HK-2 (cell line): ENCODE measurements around the gene UBA7.
"Not testable (repeated sequence)": the region's sequence is repeated elsewhere in the genome, so short reads cannot be mapped to it uniquely, and the experiment has no call there.

Source experiments
- DNase-seq: peaks from one replicate; pipeline ENCODE4 v3.0.0-alpha.2; 2018; ENCODE audit not compliant: unreplicated experiment

UBA7 gene

GRCh38 chr3:49813497-49814174 is at the start of gene UBA7:
Gene UBA7 (minus strand): TSS chr3:49813953. CDS start chr3:49813787, 166 bp downstream.
- DNase-seq, result peak; percentile 34

DNA sequence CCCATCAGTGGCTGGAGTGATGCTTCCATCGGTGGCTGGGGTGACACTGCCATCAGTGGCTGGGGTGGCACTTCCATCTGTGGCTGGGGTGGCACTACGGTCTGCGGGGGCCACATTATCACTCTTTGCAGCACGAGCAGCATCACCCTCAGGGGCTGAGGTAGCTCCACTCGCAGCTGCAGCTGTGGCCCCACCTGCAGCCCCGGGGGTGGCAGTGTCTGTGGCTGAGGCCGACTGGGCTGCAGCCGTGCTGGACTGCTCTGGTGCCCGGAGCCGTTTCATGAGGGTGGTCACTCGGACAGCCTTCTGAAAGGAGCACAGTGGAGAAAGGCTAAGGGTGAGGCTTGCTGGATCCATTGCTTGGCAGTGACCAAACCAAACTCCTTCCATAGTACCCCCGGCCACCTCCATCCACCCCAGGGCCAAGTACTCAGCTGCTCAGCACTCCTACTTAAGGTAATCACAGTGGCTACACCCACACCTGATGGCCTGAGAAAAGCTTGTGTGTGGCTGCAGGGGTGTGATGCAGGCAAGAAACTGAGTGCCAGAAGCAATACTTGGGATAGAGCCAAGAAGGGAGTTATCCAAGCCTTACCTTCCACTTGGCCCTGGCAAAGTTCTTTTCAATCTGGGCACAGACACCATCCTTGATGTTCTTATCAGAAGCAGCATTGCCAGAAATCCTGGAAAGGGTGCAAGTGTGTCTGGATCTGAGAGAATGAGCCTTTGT is 46.0 kb upstream of the UBA7 start:
- no peak for DNase-seq

DNA sequence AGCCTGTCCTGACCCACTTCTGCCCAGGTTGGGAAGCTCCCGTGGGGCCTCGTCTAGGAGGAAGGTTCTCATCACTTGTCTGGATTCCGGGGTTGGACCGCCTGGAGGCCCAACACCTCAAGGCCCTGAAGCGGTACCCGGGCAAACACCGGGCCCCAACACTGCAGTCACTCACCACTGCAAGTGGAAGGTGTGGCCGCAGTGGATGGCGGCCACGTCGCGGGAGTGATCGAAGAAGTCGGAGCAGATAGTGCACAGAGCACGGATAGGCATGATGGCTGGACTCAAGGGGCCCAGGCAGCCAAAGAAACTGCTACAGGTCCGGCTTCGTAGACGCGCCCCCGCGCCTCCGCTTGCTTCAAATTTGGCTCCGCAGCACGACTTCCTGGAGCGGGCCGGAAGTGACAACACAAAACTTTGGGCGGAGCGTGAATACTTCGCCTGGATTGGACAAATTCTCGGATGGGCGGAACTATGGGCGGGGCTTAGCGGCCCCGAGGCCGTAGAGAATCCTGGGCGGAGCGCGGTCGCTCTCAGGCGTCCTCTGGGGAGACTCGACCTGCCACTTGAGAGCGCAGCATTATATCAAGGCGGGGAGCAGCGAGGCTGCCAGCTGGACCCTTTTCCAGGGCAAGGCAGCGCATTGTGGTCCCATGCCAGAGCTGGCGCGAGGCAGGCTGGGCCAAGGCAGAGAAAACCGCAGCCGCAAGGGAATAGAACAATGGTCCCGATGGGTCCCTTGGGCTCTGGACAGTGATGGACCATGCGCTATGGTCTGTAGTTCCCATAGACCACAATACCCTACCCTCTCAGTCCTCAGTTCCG is 42.6 kb upstream of the UBA7 start, which contains the start of gene TRAIP:
Gene TRAIP (minus strand): TSS at position 384 of the 825 bp plus-strand sequence. CDS start 111 bp downstream, at position 273.
- peak; percentile 87 for DNase-seq

DNA sequence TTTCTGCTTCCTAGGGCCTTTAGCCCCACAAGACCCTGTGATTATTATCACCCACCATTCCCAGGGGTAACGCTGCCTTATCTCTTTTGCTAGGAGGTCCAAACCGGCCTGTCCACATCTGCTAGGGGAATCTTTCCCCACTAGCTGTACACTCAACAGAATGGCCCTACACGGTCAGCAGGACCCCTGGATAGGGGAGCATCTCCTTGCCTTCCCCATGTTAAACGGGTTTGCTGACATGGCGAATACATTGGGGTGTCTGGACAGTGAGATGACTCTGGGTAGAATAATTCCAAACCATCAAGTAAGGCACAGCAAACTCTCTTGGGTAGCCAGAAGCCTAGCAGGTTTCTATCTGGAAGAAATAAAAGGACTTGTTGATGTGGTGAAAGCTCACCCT is 41.9 kb upstream of the UBA7 start:
- no peak for DNase-seq

DNA sequence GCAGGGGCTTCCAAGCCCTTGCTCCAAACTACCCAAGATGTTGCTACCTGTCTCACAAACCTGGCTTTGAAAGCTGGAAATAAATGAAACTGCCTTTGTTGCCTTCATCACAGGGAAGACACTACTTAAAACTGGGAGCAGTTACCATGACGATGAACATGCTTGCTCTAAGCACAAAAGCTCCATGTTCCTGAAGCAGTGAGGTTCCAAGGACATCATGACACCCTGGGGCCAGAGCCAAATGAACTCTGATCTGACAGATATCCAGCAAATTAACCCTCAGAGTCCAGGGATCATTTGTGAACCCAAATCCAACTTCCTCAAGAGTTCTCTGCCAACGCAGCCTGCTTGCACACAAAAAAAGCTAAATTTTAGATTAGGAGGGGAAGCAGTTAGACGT is 31.9 kb upstream of the UBA7 start:
- DNase-seq, result no peak

GRCh38 chr3:49844464-49845183 is 30.9 kb upstream of the UBA7 start:
- DNase-seq, result no peak

DNA sequence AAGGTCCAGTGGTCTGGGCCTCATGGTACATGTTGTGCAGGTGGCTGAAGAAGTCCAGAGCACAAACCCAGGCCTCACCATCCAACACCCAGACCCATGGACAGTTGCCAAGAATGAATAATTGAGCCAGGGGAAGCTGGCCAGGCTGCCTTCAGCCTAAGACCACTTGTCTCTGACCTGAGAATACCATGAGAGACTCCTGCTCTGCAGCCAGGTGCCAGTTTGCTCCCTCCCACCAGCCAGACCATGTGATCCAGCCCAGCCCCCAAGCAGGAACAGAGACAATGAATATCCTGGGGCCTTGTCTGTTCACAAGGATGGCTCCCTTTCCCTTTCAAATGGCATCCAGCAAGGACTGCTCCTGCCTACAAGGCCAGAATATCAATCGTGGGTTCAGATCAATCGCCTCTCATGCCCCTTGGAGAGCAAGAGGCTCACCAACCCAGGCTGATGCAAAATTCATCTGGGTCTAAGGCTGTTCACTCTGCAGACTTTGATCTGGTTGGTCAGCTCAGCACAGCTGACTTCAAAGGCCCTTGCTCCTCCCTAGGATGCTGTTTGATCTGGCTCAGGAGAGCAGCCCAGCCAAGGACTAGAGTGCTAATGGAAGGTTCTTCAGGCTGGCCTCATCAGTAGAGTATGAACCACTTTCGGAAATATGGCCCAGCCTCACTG is 29.2 kb upstream of the UBA7 start:
- no peak for DNase-seq

DNA sequence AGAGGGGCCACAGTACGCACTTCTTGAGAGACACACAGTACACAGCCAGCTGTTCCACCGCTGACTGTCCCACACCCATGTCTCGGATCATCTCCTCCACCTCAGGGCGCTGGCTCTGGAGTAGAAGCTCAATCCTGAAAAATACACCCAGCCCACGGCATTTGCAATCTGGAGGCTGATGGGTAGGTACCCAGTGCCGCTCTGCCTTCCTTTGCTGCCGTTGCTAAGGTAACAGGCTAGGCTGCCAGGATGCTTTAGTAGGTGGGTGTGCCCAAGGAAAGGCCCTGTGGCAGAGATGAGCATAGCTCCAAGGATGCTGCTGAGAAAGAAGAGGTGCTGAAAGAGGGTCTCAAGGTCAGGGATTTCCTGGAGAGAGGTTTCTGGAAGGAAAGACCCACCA is 28.1 kb upstream of the UBA7 start:
- no peak for DNase-seq

GRCh38 chr3:49841126-49841696 is 27.5 kb upstream of the UBA7 start:
- DNase-seq, result peak; percentile 8

- DNase-seq, result no peak
Observed at GRCh38 chr3:49840388-49840787, 26.6 kb upstream of the UBA7 start.

- DNase-seq, result peak; percentile 49
Observed at GRCh38 chr3:49839193-49839809, 25.5 kb upstream of the UBA7 start.

DNA sequence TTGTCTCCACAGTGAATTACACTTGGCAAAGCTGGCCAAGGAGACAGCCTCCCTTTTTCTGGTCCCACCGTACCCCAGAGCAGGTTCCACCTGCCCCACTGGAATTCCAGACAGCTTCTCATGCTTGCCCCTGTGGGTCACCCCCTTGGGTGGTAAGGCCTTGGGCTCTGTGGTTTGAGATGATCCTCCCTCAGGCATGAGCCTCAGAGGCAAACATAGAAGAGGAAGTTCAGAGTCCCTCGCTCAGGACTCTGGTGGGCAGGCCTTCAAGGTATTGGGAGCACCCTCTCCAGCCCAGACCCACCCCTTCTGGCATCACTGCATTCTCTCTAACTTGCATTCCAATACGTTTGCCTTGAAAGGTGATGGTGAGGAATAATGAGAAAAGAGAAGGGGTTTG is 17.6 kb upstream of the UBA7 start:
- DNase-seq, result no peak

GRCh38 chr3:49826016-49826415 is 12.3 kb upstream of the UBA7 start:
- DNase-seq, result no peak

GRCh38 chr3:49823131-49823530 is 9.4 kb upstream of the UBA7 start:
- not testable (repeated sequence) for DNase-seq

DNA sequence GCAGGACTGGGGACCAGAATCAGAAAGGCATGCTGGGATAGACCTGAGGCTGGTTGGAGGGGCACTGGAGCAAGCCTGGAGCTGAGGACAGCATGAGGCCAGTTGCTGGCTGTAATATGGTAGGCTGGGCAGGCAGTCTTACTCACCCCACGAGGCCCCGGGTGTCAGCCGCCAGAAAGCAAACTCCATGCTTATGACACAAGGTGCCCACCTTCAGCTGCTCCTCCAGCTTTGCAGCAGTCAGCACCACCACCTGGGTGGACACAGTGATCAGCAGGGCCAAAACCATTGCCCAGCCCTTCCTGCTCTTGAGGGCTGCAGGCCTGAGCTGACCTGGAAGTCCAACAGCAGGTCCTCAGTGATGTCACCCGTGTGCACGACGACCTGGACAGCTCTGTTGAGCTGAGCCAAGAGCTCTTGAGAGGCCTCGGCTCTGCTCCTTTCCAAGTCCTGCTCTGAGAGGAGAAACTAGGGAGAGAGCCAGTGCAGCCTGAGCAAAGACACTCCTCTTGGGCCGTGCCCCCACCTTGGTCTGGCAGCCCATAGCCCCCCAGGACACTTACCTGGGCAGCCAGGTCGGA is 747 bp downstream of the UBA7 start:
- no peak for DNase-seq

GRCh38 chr3:49807431-49808114 is 6.2 kb downstream of the UBA7 start:
- no peak for DNase-seq

- no peak for DNase-seq
Observed at GRCh38 chr3:49806850-49807249, 6.9 kb downstream of the UBA7 start.

DNA sequence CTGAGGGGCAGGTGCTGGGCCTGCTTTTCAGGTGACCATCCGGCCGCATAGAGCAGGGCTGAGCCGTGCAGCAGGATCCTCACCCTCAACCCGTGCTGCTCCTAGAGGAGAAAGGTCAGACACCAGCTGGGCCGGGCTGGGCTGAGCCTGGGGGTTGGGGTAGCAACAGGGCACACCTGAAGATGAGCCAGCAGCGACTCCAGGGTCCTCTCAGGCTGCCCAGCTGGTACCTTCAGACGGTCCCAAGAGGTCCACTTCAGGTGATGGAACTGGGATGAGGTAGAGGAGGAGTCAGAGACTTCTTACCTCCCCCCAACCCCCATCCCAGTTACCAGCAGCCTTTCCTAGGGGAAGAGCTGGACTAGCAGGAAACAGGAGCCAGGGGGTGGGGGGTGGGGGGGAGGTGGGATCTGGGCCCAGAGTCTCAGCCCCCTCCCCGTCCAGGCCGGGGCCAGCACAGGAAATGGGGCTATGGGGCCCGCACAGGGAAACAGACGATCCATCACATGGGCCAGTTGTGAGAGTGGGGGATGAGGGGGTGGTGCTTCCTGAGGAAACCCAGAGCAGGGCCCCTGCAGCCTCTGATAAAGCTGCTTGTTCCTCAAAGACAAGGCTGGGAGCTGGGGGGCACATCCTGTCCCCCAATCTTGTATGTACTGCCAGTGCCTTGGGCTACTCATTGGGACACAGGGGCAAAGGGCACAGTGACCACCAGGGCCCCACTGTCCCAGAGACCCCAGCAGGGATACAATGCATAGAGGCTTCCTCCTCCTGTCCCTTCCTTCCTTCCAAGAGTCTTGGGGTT is 7.7 kb downstream of the UBA7 start:
- DNase-seq, result no peak

- DNase-seq, result no peak
Observed at GRCh38 chr3:49805367-49805782, 8.4 kb downstream of the UBA7 start.
